Fibroblast of skin of left biceps (primary cell): ENCODE data around the gene FKBP3.
A peak's percentile ranks its signal among the peaks of the same experiment; 100 is the strongest.
"Not testable (repeated sequence)": the region's sequence is repeated elsewhere in the genome, so short reads cannot be mapped to it uniquely, and the experiment has no call there.

ENCODE experiments used
- DNase-seq, 2 experiments: peaks; one replicate each; pipeline ENCODE4 v3.0.0-alpha.2; 2013; ENCODE audit warnings: low read depth in 2 of 2

Gene FKBP3

DNA sequence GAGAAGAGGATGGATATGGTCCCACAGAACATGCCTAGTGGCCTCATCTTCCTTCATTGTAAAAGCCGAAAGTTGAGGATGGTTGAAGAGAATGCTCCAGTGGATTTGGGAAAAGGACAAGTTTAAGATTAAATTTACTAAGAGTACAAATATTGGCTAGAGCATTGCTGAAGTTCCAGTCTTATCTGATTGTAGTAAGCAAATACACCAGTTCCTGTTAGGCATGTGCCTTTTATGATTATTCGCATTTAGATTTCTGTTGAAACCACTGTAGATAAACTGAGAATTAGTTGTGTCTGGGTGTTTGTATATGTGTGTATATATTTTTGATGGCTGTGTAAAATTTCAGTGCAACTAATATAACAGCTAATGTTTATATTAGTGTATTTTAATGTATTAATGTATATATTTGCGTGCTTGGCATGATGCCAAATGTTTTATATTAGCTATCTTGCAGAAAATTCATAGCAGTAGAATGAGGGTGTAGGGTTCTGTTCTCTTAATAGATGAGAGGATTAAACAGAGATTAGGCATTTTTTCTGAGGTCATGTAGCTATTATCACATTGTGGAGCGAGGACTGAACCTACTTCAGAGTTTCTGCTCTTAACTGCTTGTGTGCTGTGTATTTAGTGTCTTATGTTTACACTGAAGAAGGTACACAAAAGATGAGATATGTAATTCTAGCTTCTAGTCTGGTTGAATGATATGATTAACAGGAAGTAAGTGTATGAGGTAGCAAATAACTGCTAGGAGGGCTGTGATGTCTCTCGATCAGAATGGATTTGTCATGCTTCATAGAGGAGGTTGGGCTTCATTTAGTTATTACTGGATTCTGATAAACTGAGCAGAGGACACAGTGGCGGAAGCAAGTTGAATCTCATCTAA lies 21.1 kb downstream of the FKBP3 start:
- no peak for DNase-seq

DNA sequence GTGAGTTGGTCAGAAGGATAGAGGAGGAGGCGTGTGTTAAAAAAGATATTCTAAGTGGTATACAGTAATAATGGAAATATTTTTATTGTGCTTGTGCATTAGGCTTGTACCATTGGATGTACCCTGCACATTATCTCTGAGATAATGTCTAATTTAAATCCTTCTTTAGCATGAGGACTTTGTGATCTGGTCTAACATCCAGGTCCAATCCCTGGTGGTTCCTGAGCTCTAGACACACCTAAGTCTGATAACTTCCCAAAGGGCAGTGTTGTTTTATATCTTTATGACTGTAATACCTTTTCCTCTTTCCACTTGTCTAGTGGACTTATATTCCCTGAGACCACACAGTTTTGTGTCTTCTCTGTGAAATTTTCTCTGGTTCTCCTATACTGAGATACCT lies 29.7 kb downstream of the FKBP3 start:
- no peak for DNase-seq

DNA sequence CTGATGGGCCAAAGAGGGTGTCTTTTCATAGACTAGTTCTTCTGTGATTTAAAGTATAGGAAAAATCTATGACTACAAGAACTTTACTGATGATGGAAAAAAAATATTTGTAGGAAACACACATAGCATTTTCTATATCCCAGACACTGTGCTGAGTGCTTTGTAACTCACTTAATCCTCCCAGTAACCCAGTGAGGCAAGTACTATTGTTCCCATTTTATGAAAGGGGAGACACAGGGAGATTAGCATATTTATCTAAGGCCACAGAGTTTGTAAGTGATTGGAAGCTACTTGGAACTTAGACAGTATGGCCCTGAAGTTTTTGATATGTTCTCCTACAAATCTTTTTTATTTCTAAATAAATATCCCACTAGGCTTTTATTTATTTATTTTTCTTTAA lies 30.5 kb downstream of the FKBP3 start:
- DNase-seq, result no peak

DNA sequence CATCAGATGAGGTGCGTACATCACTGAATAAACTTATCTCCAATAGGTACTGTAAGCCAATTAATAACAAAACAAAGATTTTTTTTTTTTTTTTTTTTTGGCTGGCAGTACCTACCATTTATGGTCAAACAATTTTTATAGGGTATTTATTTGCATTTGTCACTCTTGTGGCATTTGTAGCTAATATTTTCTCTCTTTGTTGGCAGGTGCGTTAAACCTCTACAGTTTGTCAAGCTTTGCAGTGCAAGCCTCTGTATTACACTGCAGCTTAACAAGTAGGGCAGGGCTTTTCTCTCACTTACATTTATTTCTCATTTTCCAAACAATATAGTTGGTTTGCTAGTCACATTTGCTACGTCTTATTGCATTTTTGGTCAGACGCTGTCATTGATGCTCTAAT lies 38.1 kb downstream of the FKBP3 start:
- DNase-seq, result no peak

DNA sequence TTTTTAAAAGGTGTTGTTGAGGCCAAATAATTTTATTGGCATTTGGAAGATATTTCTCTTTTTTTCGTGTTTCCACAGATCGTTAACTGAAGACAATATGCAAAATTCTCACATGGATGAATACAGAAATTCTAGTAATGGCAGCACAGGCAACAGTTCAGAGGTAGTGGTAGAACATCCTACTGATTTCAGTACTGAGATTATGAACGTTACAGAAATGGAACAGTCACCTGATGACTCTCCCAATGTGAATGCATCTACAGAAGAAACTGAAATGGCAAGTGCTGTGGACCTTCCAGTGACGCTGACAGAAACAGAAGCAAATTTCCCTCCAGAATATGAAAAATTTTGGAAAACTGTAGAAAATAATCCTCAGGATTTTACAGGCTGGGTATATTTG lies 39.1 kb downstream of the FKBP3 start:
- DNase-seq, result no peak

DNA sequence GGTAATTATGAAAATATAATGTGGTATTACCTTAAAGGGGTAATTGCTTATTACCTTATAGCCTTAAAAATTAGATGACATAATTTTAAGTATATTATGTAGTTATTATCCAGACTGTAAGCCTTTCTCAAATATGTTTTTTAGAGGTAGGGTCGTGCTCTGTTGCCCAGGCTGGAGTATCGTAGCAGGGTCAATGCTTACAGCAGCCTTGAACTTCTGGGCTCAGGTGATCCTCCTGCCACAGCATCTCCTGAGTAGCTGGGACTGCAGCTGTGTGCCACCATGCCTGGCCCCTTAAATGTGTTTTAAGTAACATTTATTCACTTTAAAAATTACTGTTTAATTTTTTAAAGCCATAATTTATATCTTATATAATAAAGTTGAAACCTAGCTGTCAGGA lies 40.0 kb downstream of the FKBP3 start:
- DNase-seq, result no peak

DNA sequence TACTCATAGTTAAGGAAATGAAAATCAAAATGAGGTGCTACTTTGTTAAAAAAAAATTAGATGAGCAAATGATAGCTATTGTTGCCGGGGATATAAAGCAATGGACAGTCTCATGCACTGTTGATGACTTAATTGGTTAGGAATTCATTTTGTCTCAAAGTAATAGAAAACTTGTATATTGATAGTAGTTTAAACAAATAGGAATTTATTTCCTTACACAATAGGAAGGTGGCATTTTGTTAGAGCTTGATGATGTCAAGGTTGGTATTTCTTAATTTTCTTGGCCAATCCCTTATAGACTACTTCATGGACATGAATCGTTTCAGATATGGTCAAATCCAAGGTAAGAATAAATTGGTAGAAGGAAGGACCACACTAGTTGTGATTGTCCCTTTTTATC lies 42.6 kb downstream of the FKBP3 start:
- DNase-seq, result no peak

DNA sequence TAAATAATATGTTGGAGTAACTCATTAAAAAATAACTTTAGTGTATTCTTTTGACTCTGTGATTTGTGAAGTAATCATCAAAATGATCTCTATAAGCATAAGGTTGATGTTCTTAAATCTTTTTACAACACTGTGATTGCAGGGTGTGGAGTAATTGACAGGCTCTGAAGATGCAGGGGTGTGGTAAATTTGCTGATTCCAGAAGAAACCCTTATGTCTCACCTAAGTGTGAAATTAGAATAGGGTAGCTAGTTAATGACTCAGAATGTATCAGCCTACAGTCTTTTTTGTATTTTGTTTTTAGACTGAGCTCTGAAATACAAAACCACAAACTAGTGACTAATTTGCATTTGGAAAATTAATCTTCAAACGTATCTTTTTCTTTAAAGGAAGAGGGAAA lies 44.5 kb downstream of the FKBP3 start:
- DNase-seq, result no peak

DNA sequence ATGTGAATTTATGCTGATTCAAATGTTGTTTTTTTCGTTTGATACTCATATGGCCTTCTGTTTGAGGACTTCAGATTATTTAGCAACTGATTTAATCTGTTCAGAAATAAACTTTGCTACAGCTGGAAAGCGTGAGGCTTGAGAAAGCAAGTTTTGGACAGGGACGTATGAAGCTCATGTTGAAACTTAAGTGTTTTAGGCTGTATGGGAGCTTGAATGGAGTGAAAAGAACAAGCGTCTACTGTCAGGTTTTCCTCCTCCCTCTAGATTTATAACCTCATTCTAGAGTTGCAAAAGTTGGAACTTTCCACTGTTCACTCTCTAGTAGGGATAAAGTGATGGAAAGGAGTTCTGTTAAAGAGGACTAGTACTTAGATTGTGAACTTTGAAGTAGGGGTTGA lies 49.3 kb downstream of the FKBP3 start:
- no peak for DNase-seq

DNA sequence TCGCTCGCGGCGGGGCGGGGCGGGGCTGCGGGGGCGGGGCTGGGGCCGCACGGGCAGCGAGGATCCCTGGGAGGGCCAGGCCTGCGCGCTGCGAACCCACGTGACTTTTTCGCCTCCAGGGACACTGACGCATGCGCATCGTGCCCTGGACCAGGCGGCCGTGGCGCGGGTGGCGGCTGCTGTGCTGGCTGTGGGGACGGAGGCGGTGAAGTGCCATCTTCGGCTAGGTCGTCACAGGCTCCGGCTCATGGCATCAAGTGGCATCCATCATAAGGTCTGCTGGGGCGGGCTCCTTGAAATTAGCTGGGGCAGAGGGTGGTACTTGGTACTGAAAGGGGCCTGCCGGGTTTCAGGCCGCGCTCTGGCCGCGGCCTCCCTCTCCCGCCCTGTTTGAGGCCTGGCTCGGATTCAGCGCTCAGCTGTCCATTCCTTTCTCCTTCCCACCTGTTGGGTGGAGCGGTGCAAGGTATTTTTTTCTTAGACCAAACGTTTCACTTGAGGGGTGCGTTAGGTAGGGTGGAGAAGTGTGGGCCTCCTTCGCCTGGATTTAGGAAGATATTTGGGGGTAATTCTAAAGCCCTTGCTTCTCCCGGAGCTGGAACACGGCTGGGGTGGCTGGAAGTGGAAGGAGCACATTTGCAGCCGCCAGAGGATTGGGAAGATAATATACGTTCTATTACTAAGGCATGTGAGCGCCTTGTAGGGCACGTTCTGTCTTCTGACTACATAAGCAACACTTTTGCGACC lies 50.1 kb downstream of the FKBP3 start, which contains the start of gene PRPF39:
Gene PRPF39, plus strand, starts transcription at position 141 of the 747 bp plus-strand sequence. CDS start 11,124 bp downstream, outside the sequence.
- DNase-seq, result peak; percentile 68 to 73

DNA sequence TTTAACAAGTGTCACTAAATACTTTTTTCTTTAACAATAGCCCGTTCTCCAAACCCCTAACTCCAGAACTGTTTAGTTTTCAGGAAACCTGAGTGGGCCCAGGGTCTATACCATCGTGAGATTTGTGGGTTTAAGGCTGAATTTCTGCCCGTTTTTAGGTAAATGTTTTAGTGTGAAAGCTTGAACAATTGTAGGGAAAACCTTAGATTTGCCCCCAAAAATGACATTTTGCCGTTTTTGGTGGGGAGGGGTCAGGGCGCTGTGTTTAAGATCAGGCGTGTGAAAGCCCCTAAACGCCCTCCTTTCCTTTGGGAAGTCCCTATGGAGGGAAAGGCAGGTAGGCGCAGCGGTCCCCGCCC lies 50.7 kb downstream of the FKBP3 start:
- DNase-seq, result no peak

DNA sequence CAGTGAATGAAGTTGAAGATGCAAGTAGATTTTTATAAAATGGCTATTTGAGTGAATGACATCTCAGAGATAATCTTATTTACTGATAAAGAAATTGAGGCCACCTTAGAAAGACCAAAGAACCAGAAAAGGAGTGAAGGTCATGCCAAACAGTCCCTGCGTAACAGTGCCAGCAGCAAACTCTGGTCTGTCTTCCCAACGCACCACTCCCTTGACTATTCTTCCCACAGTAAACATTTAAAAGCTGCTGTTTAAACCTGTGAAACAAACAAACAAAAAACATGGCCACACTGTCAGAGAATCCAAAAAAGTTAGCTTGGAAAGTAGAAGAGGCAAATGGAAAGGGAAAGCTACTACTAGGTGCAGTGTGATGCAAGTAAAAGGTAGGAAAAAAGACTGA lies 51.9 kb downstream of the FKBP3 start:
- no peak for DNase-seq

DNA sequence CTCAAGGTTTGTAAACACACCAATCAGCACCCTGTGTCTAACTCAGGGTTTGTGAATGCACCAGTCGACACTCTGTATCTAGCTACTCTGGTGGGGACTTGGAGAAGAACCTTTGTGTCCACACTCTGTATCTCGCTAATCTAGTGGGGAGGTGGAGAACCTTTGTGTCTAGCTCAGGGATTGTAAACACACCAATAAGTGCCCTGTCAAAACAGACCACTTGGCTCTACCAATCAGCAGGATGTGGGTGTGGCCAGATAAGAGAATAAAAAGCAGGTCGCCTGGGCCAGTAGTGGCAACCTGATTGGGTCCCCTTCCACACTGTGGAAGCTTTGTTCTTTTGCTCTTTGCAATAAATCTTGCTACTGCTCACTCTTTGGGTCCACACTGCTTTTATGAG lies 53.2 kb downstream of the FKBP3 start:
- DNase-seq, result not testable (repeated sequence)

DNA sequence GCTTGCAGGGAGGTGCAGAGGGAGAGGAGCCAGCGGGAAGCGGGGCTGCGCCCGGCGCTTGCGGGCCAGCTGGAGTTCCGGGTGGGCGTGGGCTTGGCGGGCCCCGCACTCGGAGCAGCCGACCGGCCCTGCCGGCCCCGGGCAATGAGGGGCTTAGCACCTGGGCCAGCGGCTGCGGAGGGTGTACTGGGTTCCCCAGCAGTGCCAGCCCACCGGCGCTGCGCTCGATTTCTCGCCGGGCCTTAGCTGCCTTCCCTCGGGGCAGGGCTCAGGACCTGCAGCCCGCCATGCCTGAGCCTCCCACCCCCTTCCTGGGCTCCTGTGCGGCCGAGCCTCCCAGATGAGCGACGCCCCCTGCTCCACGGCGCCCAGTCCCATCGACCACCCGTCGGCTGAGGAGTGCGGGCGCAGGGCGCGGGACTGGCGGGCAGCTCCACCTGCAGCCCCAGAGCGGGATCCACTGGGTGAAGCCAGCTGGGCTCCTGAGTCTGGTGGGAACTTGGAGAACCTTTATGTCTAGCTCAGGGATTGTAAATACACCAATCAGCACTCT lies 53.8 kb downstream of the FKBP3 start:
- not testable (repeated sequence) for DNase-seq

DNA sequence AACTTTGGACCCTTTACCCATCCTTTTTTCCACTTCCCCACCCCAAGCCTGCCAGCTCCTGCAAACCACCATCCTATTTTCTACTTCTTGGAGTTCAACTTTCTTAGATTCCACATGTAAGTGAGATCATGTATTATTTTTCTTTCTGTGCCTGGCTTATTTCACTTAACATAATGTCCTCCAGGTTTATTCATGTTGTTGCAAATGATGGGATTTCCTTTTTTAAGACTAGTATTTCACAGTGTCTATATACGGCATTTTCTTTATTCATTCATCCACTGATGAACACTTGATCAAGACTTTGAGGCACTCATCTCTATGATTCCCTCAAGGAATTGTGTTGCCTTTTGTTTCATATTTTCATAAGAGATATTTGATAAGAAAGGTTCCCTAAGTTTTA lies 56.0 kb downstream of the FKBP3 start:
- no peak for DNase-seq

DNA sequence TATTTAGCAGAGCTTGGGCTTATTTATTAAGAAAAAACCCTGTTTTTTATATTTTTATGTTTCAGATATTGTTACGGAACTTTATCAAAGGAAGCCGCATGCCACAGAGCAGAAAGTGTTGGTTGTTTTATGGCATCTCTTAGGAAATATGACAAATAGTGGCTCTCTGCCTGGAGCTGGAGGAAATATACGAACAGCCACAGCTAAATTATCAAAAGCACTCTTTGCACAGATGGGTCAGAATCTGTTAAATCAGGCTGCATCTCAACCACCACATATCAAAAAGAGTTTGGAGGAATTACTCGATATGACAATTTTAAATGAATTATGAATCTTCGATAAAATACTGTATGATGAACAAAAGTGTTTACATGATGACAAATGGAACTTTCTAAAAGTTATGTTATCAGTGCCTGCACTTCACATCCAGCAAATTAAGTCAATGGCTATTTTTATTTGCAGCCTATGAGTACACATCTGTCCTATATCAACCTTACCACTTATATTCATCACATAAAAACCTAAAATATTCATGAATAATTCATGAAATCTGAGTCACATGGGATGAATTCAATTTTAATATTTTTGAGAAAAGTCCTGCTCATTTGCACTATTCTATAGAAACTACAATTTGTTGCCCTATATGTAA lies 60.9 kb downstream of the FKBP3 start:
- DNase-seq, result no peak

DNA sequence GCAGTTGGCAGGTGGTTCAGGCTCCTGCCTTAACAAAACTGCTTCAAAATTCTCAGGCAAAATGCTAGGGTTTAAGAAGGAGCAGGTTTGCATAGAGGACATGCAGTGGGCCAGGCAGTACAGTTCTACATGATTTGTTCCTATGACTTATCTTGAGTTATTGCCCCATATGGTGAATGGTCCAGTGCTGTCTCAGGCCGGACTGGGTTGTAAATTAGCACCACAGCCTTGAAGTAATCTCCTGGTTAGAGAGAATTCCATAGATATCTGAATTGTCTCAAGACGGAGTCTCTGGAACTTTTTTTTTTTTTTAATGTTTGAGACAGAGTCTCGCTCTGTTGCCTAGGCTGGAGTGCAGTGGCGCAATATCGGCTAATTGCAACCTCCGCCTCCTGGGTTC lies 62.2 kb downstream of the FKBP3 start:
- DNase-seq, result no peak

DNA sequence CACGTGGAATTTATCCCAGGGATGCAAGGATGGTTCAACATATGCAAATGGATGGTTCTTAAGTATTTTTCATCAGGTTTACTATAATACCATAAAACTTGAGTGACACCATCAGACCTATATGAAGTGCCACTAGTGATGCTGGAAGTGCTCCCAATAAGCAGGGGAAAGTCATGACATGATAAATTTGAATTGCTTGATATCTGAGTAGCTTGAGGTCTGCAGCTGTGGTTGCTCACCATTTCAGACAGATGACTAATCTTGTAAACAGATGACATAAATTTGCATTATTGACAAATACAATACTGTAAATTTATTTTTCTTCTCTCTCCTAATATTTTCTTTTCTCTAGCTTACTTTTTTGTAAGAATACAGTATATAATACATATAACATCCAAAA lies 64.1 kb downstream of the FKBP3 start:
- DNase-seq, result no peak

DNA sequence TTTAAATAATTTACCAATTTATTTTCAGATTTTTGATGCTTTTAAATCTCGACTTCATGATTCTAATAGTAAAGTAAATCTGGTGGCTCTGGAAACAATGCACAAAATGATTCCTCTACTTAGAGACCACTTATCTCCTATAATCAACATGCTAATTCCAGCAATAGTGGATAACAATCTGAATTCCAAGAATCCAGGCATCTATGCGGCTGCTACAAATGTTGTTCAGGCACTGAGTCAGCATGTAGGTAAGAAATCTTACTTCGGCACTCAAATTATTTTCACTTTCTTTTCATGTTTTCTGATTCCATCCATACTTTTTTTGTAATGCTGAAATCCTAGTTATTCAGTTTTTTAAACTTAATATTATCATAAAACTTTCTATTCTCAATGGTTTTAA lies 65.9 kb downstream of the FKBP3 start:
- no peak for DNase-seq

DNA sequence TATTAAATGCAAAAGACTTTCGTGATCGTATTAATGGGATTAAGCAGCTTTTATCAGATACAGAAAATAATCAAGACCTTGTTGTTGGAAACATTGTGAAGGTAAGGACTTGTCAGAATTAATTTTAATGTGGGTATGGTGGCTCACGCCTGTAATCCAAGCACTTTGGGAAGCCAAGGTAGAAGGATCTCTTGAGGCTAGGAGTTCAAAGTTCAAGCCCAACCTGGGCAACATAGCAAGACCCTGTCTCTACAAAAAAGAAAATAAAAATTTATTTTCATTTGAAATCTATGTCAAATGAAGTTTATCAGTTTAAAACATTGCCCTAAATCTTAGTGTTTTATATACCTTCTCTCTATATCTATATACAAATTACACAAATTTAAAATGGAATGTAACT lies 67.6 kb downstream of the FKBP3 start:
- no peak for DNase-seq

DNA sequence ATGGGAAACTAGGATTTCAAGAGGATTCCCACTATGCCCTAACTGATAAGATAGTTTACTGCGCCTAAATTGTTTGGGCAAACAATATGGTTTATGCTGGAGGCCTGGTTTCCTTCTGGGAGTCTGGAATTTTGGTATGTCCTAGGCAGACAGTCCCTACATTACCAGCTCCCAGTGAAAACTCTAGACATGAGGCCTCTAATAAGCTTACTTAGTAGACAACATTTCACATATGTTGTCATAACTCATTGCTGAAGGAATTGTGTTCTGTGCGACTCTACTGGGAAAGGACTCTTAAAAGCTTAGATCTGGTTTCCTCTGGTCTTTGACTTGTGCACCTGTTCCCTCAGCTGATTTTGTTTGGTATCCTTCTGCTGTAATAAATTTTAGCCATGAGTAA lies 68.3 kb downstream of the FKBP3 start:
- no peak for DNase-seq
